HepG2 (cell line): ENCODE results near the gene MGAT5.

ENCODE experiments used
- CTCF ChIP-seq: sonication (generic); formaldehyde crosslinking; IDR thresholded peaks from 2 replicates; pipeline ENCODE4 v1.5.0; 2020; ENCODE audit warnings: mild to moderate bottlenecking, missing genetic modification reagents, moderate library complexity
- NR2F1 ChIP-seq, 2 experiments: fragments of 450-650 bp in 1 of 2; formaldehyde crosslinking in 1 of 2; IDR thresholded peaks; 2 replicates each; pipeline versions ENCODE4 v1.5.0 to v1.6.1; 2016 to 2020; ENCODE audit warnings: mild to moderate bottlenecking in 1 of 2, missing compliant biosample characterization in 1 of 2, missing genetic modification reagents in 1 of 2, moderate library complexity in 1 of 2
- ZNF18 ChIP-seq: sonication (generic); formaldehyde crosslinking; IDR thresholded peaks from 2 replicates; pipeline ENCODE4 v1.8.0; 2022; ENCODE audit warnings: mild to moderate bottlenecking, missing genetic modification reagents; ENCODE audit not compliant: insufficient replicate concordance
- TF ChIP-seq, protein P1 (sequence below): fragments of 450-650 bp; IDR thresholded peaks from 2 replicates; pipeline ENCODE4 v1.6.1; 2017; ENCODE audit warnings: mild to moderate bottlenecking

- TF ChIP-seq NR2F1 (CRISPR knock-in tag; IDR thresholded peaks at IDR 0.05) (no peak), CTCF (CRISPR knock-in tag) (no peak), ZNF18 (CRISPR knock-in tag) (no peak)
- TF ChIP-seq, protein P1, sequence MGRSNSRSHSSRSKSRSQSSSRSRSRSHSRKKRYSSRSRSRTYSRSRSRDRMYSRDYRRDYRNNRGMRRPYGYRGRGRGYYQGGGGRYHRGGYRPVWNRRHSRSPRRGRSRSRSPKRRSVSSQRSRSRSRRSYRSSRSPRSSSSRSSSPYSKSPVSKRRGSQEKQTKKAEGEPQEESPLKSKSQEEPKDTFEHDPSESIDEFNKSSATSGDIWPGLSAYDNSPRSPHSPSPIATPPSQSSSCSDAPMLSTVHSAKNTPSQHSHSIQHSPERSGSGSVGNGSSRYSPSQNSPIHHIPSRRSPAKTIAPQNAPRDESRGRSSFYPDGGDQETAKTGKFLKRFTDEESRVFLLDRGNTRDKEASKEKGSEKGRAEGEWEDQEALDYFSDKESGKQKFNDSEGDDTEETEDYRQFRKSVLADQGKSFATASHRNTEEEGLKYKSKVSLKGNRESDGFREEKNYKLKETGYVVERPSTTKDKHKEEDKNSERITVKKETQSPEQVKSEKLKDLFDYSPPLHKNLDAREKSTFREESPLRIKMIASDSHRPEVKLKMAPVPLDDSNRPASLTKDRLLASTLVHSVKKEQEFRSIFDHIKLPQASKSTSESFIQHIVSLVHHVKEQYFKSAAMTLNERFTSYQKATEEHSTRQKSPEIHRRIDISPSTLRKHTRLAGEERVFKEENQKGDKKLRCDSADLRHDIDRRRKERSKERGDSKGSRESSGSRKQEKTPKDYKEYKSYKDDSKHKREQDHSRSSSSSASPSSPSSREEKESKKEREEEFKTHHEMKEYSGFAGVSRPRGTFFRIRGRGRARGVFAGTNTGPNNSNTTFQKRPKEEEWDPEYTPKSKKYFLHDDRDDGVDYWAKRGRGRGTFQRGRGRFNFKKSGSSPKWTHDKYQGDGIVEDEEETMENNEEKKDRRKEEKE = no peak
Observed at GRCh38 chr2:134333646-134334189, 79.8 kb downstream of the MGAT5 start.
